GM19397 (cell line): ENCODE measurements around the gene DNAH11.

Experiments
- ATAC-seq: cut with Tn5 transposase; IDR thresholded peaks from one replicate; pipeline ENCODE4 v1.9.1; 2021; ENCODE audit warnings: mild to moderate bottlenecking, moderate library complexity; ENCODE audit not compliant: unreplicated experiment

Gene DNAH11

DNA sequence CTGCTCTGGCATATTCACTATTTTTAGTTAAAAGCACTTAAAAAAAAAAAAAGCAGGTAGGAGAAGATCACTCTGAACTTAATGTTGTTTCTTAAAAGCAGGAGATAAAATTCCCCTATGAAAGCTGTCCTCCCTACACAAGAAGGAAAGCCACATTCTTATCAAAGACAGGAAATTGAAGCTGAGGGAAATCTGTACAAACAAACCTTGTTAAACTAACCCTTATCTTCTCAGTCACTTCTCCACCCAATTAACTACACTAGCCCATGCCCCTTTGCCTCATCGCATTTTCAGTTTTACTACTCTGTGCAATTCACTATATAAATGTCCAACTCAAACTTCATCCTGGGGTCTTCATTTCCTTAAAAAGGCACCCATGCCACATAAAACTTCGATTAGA is 405.5 kb downstream of the DNAH11 start:
- no peak for ATAC-seq

DNA sequence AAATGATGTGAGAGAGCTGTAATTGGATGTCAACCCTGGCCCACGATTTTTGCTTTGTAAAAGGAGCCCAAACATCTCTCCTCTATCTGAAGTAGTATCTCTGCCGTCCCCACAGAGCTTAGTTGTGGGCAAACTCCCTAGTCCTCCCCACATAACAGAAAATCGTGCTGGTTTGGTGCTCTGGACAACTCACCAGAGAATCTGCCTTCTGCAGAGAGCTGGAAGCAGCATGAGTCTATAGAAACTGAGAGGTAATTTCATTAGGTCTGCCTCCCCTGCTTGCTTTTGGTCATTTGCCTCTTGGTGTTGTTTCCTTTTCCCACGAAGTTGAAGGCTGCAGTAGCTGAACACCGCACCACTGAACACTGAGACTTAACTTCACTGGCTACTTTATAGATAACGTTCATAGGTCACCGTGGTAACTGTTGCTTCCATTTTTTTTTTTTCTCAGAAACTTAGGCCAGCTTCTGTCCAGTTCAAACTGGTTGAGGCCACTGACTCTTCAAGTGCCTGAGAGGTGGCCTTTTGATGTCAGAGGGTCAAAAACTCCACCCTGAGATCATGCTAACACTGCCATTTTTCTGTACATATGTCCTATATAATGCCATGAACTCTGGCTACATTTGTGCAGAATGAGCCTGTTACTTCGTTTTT is 406.2 kb downstream of the DNAH11 start:
- ATAC-seq: no peak
